Transverse colon (tissue), 4 donors: ENCODE data around the gene CERK. TPM values are rescaled to one million over a fixed set of nuclear protein-coding genes. Genes with fewer than 3 reads are reported as not detected.

Experiments used
- DNase-seq: peaks from one replicate; pipeline ENCODE4 v3.0.0-alpha.2; 2019
- H3K27ac ChIP-seq, 4 donors: fragments of 200-600 bp; sonication (generic); 2 replicates each; pipeline ENCODE4 v1.5.1; 2016 to 2018; ENCODE audit warnings: inconsistent platforms in 4 of 4
- H3K27me3 ChIP-seq: fragments of 200-600 bp; sonication (generic); 2 replicates; pipeline ENCODE4 v1.5.1; 2017; ENCODE audit warnings: inconsistent platforms
- H3K36me3 ChIP-seq, 4 donors: fragments of 200-600 bp; sonication (generic); 2 replicates each; pipeline ENCODE4 v1.5.1; 2017 to 2019; ENCODE audit warnings: inconsistent platforms in 4 of 4
- H3K4me1 ChIP-seq, 4 donors: fragments of 200-600 bp; sonication (generic); 2 replicates each; pipeline ENCODE4 v1.5.1; 2017 to 2020; ENCODE audit warnings: inconsistent platforms in 4 of 4
- H3K4me3 ChIP-seq, 4 donors: fragments of 200-600 bp; sonication (generic); 1 replicate in 1 of 4; 2 replicates in 3 of 4; pipeline versions ENCODE4 v1.5.1 to v1.6.1; 2017 to 2019; ENCODE audit warnings: inconsistent platforms in 4 of 4
- H3K9me3 ChIP-seq, 2 donors: fragments of 200-600 bp; sonication (generic); 2 replicates each; pipeline ENCODE4 v1.5.1; 2017 to 2019; ENCODE audit warnings: inconsistent platforms in 2 of 2
- CTCF ChIP-seq, 5 experiments: fragments of 200-600 bp in 3 of 5; fragments of 450-650 bp in 2 of 5; sonication (generic) in 3 of 5; IDR thresholded peaks; 1 replicate in 2 of 5; 2 replicates in 3 of 5; pipeline ENCODE4 v1.5.1; 2016 to 2017; ENCODE audit warnings: antibody characterized with exemption in 5 of 5, inconsistent platforms in 3 of 5, mild to moderate bottlenecking in 2 of 5, moderate library complexity in 1 of 5
- EP300 ChIP-seq: sonication (generic); formaldehyde crosslinking; IDR thresholded peaks from one replicate; pipeline ENCODE4 v1.6.1; 2017; ENCODE audit warnings: antibody characterized with exemption, low read depth
- POLR2A ChIP-seq: fragments of 450-650 bp; IDR thresholded peaks from one replicate; pipeline ENCODE4 v1.6.1; 2016; ENCODE audit warnings: antibody characterized with exemption, mild to moderate bottlenecking, moderate library complexity
- POLR2AphosphoS5 ChIP-seq, 3 donors: sonication (generic); formaldehyde crosslinking; IDR thresholded peaks; one replicate each; pipeline ENCODE4 v1.6.1; 2016; ENCODE audit warnings: antibody characterized with exemption in 3 of 3
- WGBS, 2 donors: methylation state at CpG; one replicate each; pipeline ENCODE4 v1.1.5; 2018; ENCODE audit warnings: low coverage in 1 of 2; 5-methylcytosine and 5-hydroxymethylcytosine counted together
- in situ Hi-C, 4 donors: fragments of 200-750 bp; cut with MboI; loops; one replicate each; pipeline versions ENCODE4 v1.15.0 to v1.15.1; 2017; ENCODE audit warnings: low sequenced_read_pairs in 3 of 4, low pct_ligation_motif_present in 1 of 4, low pct_unique_long_range_greater_than_20kb in 1 of 4
- intact Hi-C: fragments of 100-400 bp; cut with DNase I; formaldehyde crosslinking; loops from one replicate; pipeline ENCODE4 v1.15.1; 2023; ENCODE audit warnings: low total_unique reads
- total RNA-seq, 4 donors: library from RNA; depleted of rRNA; stranded (reverse); fragments of >200 nt; gene quantifications; one replicate each; pipeline ENCODE4 v1.1.0, GENCODE V29; 2016

The CERK gene
- total RNA-seq, 4 donors from 2014 or later, result 13.7 to 72.2 (median 63.5) TPM

GRCh38 chr22:46641811-46642266 lies 96.2 kb downstream of the CERK start:
- no peaks in the 10 kb centered on the region for H3K27me3 ChIP-seq
- intact Hi-C loops (no loop called here), in situ Hi-C loops (no loop called here)
- H3K9me3 ChIP-seq, result no peaks in the 10 kb centered on the region
- H3K4me3 ChIP-seq, result no peak overlapping the region
- peak overlapping the region; percentile 11 to 65 (median 40) for H3K27ac ChIP-seq
- peaks cover 2 to 17% (median 12%) of the 10 kb centered on the region in 4 donors for H3K4me1 ChIP-seq
- no peaks in the 10 kb centered on the region for H3K36me3 ChIP-seq
- no peak for DNase-seq
- TF ChIP-seq POLR2AphosphoS5 (IDR thresholded peaks at IDR 0.05), result peak in 1 of 3 donors; percentile 7
- no peak for TF ChIP-seq EP300
- WGBS, 2 donors, result 60 to 82% methylated on average over 5 to 7 of the region's 7 CpGs

GRCh38 chr22:46640293-46641055 lies 97.6 kb downstream of the CERK start:
- no peaks in the 10 kb centered on the region for H3K36me3 ChIP-seq
- no peak for DNase-seq
- 77% methylated on average over 24 of the region's 24 CpGs; no CpG with 5 or more reads in 1 of the 2 donors for WGBS, 2 donors
- intact Hi-C loops, result no loop called here
- H3K27me3 ChIP-seq, result no peaks in the 10 kb centered on the region
- in situ Hi-C loops, result no loop called here
- H3K27ac ChIP-seq, result peak overlapping the region in 2 of 4 donors; percentile 5 to 65
- no peak for TF ChIP-seq POLR2AphosphoS5 (IDR thresholded peaks at IDR 0.05)
- TF ChIP-seq EP300, result no peak
- no peak for TF ChIP-seq POLR2A
- no peak for TF ChIP-seq CTCF (IDR thresholded peaks at IDR 0.05)
- peaks cover 0 to 16% (median 2%) of the 10 kb centered on the region in 4 donors for H3K4me1 ChIP-seq
- H3K4me3 ChIP-seq, result no peak overlapping the region
- H3K9me3 ChIP-seq, result no peaks in the 10 kb centered on the region

GRCh38 chr22:46639843-46640242 lies 98.2 kb downstream of the CERK start:
- no peaks in the 10 kb centered on the region for H3K9me3 ChIP-seq
- 92% methylated on average over 11 of the region's 11 CpGs; no CpG with 5 or more reads in 1 of the 2 donors for WGBS, 2 donors
- TF ChIP-seq EP300, result no peak
- no peak for TF ChIP-seq CTCF (IDR thresholded peaks at IDR 0.05)
- no peak for TF ChIP-seq POLR2AphosphoS5 (IDR thresholded peaks at IDR 0.05)
- H3K4me1 ChIP-seq, result peaks cover 0 to 16% (median 3%) of the 10 kb centered on the region in 4 donors
- H3K4me3 ChIP-seq, result no peak overlapping the region
- in situ Hi-C loops (no loop called here), intact Hi-C loops (no loop called here)
- DNase-seq, result no peak
- H3K36me3 ChIP-seq, result no peaks in the 10 kb centered on the region
- no peaks in the 10 kb centered on the region for H3K27me3 ChIP-seq
- no peak overlapping the region for H3K27ac ChIP-seq

GRCh38 chr22:46638601-46639431 lies 99.2 kb downstream of the CERK start:
- H3K4me1 ChIP-seq, result peaks cover 0 to 26% (median 8%) of the 10 kb centered on the region in 4 donors
- in situ Hi-C loops, result no loop called here
- intact Hi-C loops, result no loop called here
- WGBS, 2 donors, result 78% methylated on average over 17 of the region's 18 CpGs; no CpG with 5 or more reads in 1 of the 2 donors
- H3K36me3 ChIP-seq, result no peaks in the 10 kb centered on the region
- no peaks in the 10 kb centered on the region for H3K27me3 ChIP-seq
- no peak overlapping the region for H3K4me3 ChIP-seq
- H3K27ac ChIP-seq, result no peak overlapping the region
- TF ChIP-seq POLR2AphosphoS5 (IDR thresholded peaks at IDR 0.05), result no peak
- no peak for TF ChIP-seq POLR2A
- TF ChIP-seq CTCF (IDR thresholded peaks at IDR 0.05), result no peak
- TF ChIP-seq EP300, result no peak
- no peaks in the 10 kb centered on the region for H3K9me3 ChIP-seq
- DNase-seq, result no peak
